Stimulated activated CD4-positive, alpha-beta T cell treated with anti-CD3 and anti-CD28 coated beads, Interleukin-12 subunit alpha, Interleukin-12 subunit beta, amount 100 ng/mL, for 48 hours (primary cell): ENCODE results near the gene KRTAP9-1.
"Not testable (repeated sequence)": the region's sequence is repeated elsewhere in the genome, so short reads cannot be mapped to it uniquely, and the experiment has no call there.

Experiments used
- DNase-seq, 3 donors: peaks; one replicate each; pipeline ENCODE4 v3.0.0-alpha.2; 2020; ENCODE audit warnings: low read depth in 2 of 3, low spot score in 1 of 3

Gene KRTAP9-1, protein sequence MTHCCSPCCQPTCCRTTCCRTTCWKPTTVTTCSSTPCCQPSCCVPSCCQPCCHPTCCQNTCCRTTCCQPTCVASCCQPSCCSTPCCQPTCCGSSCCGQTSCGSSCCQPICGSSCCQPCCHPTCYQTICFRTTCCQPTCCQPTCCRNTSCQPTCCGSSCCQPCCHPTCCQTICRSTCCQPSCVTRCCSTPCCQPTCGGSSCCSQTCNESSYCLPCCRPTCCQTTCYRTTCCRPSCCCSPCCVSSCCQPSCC

DNA sequence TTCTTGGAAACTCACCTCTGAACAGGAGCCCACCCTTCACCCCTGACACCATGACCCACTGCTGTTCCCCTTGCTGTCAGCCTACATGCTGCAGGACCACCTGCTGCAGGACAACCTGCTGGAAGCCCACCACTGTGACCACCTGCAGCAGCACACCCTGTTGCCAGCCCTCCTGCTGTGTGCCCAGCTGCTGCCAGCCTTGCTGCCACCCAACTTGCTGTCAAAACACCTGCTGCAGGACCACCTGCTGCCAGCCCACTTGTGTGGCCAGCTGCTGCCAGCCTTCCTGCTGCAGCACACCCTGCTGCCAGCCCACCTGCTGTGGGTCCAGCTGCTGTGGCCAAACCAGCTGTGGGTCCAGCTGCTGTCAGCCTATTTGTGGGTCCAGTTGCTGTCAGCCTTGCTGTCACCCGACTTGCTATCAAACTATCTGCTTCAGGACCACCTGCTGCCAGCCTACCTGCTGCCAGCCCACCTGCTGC, at the start of gene KRTAP9-1:
Gene KRTAP9-1 (plus strand): TSS at position 51 of the 482 bp plus-strand sequence. CDS start 0 bp downstream, at position 51.
- DNase-seq = not testable (repeated sequence)

DNA sequence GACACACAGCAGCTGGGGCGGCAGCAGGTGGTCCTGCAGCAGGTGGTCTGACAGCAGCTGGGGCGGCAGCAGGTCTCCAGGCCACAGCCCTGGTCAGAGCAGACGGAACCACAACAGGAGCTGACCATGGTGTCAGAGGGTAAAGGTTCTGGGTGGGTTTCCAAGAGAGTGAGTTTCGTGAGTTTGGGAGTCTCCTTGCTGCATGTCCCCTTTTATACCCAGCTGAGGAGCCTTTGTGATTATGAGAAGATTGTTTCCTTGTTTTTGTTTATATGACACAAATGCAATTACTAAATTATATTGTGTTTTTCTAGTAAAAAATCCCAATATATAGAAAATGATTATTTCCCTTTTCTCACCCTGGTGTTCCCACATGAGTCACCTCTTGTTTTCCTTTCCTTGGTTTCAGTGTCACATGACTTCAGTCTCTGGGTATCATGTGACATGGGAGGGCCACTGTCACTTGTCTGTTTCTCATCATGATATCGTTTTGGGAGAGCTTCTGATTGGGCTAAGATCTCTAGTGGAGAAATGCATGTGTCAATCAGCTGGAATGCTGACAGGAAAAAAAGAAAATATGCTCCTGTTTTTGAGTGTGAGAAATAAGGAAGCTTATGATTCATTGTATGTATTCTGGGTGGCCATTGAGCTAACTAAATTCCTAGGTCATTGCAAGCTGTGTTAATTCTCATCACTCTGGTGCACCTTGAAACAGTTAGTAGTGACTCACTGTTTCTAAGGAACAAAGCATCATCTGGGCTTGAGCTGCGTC, 49.1 kb upstream of the KRTAP9-1 start, which contains the start of gene KRTAP4-6:
Gene KRTAP4-6 (minus strand): TSS at position 185 of the 772 bp plus-strand sequence. CDS start 57 bp downstream, at position 128.
- no peak for DNase-seq

DNA sequence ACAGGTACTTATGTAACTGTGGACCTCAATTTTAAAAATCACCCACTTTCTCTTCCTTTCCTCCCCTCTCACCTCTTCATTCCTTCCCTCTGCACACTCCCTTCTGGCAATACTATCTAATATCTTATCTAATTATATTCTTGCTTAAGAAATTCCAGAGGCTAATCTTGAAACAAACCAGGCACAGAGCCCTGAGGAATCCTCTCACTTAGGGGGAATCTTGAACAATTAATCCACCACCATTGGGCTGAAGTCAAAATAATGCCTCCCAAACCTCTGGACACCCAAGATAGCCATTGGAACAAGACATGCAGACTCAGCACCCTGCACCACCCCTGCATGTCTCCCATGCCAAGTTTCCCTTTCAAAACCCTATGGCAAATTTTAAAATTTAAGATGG, 48.3 kb upstream of the KRTAP9-1 start:
- DNase-seq = no peak

DNA sequence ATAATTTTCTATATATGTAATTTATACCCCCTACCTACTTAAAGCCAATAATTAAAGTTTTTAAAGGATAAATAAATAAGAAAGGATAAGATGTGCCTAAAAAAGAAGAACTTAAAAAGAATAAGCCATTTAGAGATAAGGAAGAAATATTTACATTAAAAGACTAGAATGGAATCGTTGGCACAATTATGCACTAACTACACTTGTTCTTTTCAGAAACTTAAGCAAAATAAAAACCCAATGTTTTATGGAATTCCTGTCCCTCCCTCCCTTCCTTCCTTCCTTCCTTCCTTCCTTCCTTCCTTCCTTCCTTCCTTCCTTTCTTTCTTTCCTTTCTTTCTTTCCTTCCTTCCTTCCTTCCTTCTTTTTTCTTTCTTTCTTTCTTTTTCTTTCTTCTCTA, 44.8 kb upstream of the KRTAP9-1 start:
- DNase-seq = no peak

DNA sequence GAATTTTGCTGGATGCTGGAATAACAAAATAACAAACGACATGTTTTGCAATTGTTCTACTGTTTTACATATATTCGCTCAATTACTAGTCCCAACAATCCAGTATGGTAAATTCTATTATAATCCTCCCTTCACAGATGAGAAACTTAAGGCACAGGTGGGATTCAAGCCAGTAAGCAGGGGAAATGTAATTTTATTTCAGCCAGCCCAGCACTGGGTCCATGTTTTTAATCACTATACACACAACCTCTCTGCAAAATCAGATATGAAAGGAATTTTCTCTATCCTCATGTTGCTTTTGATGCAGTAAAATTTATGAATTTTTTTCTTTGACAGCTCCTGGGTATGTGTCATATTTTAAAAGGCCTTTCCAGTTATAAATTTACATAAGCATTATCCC, 44.4 kb upstream of the KRTAP9-1 start:
- DNase-seq = no peak

DNA sequence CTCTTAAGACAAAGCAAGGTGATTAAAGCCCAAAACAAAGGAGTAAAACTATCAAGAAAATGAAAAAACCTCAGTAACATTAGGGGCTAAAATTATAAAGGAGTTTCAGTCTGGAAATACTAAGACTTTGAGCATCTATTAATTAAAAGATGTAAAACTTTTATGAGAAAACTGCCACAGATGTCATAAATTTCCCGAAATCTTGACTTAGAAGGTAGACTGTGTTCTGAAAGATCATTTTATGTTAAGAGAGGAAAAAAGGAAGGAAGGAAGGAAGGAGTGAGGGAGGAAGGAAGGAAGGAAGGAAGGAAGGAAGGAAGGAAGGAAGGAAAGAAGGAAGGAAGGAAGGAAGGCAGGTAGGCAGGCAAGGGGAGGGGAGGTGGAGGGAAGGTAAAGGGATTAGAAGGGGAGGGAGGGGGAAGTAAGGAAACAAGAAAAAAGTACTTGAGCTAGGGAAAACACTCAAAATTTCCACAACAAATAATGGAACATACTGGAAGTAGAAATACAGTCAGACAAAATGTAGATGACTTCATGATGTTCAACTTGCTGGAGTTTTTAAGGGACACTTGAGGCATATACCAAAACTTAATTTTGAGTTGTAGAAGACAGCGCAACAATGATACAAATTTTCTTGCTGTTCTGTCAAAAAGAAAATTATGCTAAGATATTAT, 42.0 kb upstream of the KRTAP9-1 start:
- no peak for DNase-seq

DNA sequence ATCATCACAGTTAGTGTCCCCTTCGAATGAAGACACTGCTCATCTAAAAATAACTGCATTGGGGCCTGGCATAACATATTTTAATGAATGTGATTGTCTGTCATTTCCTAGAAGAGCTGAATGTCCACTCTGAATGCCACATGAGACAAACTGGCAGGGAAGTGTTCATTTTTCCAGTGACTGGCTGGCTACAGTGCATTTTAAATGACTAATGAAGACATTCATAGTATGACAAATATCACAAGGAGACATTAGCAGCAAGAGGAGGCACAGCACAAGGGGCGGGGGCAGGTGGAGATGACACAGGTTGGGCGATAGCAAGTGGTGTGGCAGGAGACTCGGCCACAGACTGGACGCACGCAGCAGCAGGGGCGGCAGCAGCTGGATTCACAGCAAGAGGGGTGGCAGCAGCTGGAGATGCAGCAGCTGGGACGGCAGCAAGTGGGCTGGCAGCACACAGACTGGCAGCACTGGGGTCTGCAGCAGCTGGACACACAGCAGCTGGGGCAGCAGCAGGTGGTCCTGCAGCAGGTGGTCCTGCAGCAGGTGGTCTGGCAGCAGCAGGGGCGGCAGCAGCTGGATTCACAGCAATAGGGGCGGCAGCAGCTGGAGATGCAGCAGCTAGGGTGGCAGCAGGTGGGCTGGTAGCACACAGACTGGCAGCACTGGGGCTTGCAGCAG, 40.6 kb upstream of the KRTAP9-1 start:
- DNase-seq = not testable (repeated sequence)

DNA sequence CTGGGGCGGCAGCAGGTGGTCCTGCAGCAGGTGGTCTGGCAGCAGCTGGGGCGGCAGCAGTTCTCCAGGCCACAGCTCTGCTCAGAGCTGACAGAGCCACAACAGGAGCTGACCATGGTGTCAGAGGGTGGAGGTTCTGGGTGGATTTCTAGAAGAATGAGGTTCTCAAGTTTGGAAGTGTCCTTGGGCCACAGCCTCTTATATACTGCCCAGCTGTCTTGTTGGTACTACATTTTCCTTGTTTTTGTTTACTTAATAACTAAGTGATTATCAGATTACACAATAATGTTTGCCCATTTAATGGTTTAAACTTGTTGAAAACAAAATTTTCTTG, 40.1 kb upstream of the KRTAP9-1 start, which contains the start of gene KRTAP4-5:
Gene KRTAP4-5 (minus strand): TSS at position 174 of the 334 bp plus-strand sequence. CDS start 58 bp downstream, at position 116.
- no peak for DNase-seq

DNA sequence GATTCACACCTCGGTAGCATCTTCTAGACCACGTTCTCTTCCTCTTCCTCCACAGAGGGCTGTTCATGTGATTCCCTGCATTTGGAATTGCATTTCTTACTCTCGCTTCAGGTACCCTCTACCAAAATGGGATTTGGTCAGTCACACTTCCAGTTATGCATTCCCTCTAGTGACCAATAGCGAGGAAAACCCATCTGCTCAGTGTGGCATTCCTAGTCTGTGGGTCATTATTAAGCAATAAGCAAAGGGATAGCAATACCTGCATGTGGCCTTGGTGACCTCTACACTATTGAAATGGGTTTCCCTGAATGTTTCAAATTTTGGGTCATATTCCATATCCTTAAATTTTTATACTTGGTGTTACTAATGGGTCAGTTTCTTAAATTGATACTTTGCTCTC, 39.7 kb upstream of the KRTAP9-1 start:
- no peak for DNase-seq

DNA sequence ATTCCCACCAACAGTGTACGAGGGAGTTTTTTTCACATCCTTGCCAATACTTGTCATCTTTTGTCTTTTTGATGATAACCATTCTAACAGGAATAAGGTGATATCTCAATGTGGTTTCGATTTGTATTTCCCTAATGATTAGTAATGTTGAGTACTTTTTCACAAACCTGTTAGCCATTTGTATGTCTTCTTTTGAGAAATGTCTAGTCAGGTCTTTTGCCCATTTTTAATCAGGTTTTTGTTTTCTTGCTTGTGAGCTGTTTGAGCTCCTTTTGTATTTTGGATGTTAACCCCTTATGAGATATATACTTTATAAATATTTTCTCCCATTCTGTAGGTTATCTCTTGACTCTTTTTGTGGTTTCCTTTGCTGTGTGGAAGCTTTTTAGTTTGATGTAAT, 38.2 kb upstream of the KRTAP9-1 start:
- DNase-seq = no peak

DNA sequence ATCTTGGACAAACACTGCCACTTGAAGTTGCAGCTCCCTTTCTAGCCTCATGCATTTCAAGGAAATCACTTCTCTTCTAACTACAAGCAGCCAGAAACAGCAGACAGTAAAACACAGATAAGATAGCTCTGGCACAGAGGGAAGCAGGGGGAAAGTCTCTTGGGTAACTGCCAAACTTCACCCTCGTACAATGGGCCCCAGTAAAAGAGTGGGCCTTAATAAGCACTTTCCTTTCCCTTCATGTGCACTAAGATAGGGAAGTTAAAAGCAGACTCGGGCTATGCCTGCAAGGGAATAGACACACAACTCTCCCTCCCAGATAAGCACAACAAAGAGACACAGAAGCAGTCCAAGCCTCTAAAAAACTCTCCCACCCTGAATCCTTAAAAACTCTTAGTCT, 35.8 kb upstream of the KRTAP9-1 start:
- no peak for DNase-seq

DNA sequence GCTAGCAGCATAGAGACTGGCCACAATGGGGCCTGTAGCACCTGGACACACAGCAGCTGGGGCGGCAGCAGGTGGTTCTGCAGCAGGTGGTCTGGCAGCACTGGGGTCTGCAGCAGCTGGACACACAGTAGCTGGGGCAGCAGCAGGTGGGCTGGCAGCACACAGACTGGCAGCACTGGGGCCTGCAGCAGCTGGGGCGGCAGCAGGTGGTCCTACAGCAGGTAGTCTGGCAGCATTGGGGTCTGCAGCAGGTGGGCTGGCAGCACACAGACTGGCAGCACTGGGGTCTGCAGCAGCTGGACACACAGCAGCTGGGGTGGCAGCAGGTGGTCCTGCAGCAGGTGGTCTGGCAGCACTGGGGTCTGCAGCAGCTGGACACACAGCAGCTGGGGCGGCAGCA, 29.5 kb upstream of the KRTAP9-1 start:
- not testable (repeated sequence) for DNase-seq

DNA sequence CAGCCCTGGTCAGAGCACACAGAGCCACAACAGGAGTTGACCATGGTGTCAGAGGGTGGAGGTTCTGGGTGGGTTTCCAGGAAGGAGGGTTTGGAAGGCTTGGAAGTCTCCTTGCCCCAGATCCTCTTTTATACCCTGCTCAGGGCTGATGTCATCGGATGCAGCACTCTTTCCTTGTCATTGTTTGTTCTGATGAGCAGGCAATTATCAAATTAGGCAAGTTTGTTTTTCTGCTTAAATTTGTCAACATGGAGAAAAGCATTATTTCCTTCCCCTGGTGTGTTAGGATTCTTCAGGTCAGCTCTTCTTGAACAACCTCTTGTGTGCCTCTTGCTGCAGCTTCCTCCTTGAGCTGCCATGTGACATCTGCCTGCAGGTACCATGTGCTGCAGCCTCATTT, 29.0 kb upstream of the KRTAP9-1 start, which contains the start of gene KRTAP4-4:
Gene KRTAP4-4 (minus strand): TSS at position 101 of the 400 bp plus-strand sequence. CDS start 57 bp downstream, at position 44.
- DNase-seq = no peak

DNA sequence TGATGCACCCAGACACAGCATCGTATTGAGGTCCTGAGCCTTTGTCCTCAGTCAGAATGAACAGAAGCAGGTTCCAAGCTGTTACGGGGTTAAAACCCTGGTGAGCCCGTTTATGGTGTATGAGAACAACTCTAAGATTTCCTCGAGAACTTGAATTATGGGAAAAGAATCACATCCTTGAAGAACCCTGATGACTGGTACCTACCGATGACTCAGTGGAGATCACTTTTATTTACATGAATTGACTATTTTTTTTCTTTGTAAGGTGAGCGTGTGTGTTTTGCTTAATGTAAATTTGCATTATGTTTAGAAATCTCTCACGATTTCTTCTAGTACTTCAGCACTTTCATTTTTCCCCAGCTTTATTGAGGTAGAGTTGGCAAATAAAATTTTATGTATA, 25.9 kb upstream of the KRTAP9-1 start:
- DNase-seq = no peak

DNA sequence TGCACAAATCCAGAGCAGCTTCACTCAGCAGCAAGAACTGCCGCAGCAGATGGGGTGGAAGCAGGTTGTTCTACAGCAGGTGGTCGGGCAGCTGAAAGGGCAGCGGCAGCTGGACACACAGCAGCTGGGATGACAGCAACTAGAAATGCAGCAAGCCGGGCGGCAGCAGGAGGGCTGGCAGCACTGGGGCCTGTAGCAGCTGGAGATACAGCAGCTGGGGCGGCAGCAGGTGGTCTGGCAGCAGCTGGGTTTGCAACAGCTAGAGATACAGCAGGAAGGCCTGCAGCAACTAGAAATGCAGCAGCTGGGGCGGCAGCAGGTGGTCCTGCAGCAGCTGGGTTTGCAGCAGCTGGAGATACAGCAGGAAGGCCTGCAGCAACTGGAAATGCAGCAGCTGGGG, 22.1 kb upstream of the KRTAP9-1 start:
- DNase-seq = no peak

DNA sequence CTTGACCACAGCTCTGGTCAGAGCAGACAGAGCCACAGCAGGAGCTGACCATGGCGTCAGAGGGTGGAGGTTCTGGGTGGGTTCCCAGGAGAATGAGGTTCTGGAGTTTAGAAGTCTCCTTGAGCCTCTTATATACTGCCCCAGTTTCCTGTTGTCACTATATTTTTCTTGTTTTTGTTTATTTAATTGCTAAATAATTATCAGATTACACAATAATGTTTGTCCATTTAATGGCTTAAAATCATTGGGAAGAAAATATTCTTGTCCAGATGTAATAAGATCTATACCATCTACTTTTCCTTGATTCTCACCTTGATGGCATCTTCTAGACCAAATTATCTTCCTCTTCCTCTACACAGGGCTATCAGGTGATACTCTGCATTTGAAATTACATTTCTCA, 21.6 kb upstream of the KRTAP9-1 start, which contains the start of gene KRTAP4-3:
Gene KRTAP4-3 (minus strand): TSS at position 101 of the 400 bp plus-strand sequence. CDS start 49 bp downstream, at position 52.
- no peak for DNase-seq

DNA sequence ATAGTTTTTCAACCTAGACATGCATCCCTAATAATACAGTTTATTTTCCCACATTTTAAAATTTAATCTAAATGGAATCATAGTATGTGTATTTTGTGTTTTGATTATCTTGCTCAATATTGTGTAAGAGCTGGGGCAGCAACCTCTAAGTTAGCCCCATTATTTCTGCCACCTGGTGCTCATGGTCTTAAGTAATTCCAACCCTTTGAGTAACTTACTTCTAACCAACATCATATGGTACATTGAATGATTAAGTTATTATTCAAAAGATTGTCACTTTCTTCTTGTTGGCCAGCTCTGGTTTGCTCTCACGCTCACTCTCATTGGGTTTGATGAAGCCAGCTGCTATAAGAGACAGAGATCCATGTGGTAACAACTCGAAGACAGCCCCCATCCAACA, 17.8 kb upstream of the KRTAP9-1 start:
- DNase-seq = no peak

DNA sequence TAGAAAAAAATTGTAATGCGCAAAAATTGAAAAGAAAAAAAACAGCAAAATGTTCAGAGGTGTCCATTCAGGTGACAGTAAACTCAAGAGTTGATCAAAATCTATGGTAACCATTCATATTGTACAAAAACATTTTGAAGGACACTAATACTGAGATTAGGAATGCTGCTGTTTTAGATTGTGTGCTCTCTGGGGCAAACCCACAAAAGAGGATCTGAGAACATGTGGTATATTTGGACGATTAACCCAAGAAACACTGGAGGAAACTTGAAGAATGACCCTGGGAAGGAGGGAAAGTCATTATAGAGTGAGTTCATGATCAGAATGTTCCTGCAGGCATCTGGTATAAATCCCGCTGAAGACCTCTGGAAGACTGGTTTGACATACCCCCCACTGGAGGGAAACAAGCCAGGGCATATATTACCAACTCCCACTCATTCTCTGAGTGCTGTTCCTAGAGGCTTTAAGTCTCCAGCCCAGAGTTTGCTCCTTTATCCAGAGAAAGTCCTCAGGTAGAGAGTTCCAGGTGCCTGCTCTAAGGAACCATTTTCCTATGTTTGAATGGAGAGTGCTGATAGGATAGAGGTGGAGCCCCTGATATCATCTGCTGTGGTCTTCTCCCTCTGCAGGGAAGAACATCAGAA, 12.8 kb upstream of the KRTAP9-1 start:
- no peak for DNase-seq

DNA sequence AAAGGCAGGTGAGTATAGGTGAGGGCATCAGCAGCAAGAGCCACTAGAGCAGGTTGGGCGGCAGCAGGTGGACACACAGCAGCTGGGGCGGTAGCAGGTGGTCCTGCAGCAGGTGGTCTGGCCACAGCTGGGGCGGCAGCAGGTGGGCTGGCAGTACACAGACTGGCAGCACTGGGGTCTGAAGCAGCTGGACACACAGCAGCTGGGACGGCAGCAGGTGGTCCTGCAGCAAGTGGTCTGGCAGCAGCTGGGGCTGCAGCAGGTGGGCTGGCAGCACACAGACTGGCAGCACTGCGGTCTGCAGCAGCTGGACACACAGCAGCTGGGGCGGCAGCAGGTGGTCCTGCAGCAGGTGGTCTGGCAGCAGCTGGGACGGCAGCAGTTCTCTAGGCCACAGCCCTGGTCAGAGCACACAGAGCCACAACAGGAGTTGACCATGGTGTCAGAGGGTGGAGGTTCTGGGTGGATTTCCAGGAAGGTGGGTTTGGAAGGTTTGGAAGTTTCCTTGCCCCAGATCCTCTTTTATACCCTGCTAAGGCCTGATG, 11.9 kb upstream of the KRTAP9-1 start, which contains the start of gene KRTAP4-2:
Gene KRTAP4-2 (minus strand): TSS at position 495 of the 545 bp plus-strand sequence. CDS start 57 bp downstream, at position 438.
- no peak for DNase-seq

DNA sequence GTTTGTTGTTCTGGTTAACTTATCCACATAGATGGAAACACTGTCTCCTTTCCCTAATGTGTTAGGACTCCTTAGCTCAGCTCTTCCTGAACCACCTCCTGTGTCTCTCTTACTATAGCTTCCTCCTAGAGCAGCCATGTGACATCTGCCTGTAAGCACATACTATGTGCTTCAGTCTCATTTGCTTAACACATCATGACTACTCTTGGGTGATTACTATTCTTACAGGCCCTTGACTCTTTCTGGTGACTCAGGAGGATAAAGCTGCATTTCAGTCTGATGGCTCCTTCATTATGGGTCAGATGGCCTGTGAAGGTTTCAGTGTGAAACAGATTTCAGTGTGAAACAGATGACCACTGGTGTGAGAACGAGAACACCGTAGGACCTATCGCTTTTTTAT, 11.3 kb upstream of the KRTAP9-1 start:
- no peak for DNase-seq
